GM11168 (cell line): ENCODE measurements around the gene KCNQ2.

Experiments
- in situ Hi-C: fragments of 300-500 bp; cut with MboI; formaldehyde crosslinking; loops from one replicate; pipeline ENCODE4 v1.12.0; 2022; ENCODE audit warnings: low sequenced_read_pairs; ENCODE audit not compliant: unreplicated experiment

KCNQ2 gene

GRCh38 chr20:63458170-63459069 lies 14.0 kb downstream of the KCNQ2 start:
- in situ Hi-C loops: no loop called here

DNA sequence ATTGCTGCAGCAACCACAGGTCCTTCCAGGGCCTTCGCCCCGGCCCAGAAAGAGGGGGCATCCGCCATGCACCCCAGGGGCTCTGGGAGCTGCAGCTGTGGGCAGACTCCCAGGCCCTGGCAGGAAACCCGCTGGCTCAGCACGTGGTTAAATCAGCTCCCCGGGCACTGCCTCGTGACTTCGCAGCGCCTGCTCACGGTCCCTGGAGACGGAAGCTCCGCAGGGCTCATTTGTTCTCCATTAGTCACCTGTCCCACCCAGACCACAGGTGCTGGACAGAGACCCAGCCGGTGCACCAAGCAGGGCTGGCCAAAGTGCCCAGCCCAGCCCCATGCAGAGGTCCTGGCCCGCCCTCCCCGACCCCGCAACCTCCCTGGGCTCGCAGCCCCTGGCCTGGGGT lies 14.7 kb downstream of the KCNQ2 start:
- in situ Hi-C loops: no loop called here

GRCh38 chr20:63456429-63457284 lies 15.8 kb downstream of the KCNQ2 start:
- in situ Hi-C loops: no loop called here

DNA sequence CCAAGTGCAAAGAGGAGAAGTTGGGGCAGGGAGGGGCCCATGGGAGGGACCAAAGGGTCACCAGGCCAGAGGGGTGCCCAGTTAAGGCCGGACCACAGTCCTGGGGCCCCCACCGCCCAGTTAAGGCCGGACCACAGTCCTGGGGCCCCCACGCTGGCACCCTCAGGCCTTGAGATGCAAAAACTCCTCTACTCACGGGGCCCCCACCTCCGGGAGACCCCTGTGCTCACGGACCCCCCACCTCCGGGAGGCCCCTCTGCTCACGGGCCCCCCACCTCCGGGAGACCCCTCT lies 16.9 kb downstream of the KCNQ2 start:
- in situ Hi-C loops: no loop called here

GRCh38 chr20:63454731-63455567 lies 17.5 kb downstream of the KCNQ2 start:
- in situ Hi-C loops: no loop called here

- in situ Hi-C loops: no loop called here
These were observed 19.5 kb downstream of the KCNQ2 start for GRCh38 chr20:63452821-63453523.

DNA sequence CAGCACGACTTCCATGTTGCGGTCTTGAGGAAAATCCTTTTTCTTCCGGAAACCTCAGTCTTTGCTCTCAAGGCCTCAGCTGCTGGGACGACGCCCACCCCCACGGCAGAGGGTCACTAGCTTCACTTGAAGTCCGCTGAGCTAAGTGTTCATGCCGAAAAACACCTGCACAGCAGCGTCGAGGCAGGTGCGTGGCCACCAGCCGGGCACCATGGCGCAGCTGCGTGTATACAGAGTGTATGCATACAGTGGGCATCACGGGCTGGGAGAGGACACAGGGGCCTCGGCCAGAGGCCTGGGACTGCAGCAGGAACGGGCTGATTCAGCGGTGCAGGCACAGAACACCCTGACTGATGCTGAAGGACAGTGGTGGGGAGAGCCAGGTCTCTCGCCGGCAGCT lies 20.1 kb downstream of the KCNQ2 start:
- in situ Hi-C loops: no loop called here

GRCh38 chr20:63451821-63452220 lies 20.6 kb downstream of the KCNQ2 start:
- in situ Hi-C loops: no loop called here

DNA sequence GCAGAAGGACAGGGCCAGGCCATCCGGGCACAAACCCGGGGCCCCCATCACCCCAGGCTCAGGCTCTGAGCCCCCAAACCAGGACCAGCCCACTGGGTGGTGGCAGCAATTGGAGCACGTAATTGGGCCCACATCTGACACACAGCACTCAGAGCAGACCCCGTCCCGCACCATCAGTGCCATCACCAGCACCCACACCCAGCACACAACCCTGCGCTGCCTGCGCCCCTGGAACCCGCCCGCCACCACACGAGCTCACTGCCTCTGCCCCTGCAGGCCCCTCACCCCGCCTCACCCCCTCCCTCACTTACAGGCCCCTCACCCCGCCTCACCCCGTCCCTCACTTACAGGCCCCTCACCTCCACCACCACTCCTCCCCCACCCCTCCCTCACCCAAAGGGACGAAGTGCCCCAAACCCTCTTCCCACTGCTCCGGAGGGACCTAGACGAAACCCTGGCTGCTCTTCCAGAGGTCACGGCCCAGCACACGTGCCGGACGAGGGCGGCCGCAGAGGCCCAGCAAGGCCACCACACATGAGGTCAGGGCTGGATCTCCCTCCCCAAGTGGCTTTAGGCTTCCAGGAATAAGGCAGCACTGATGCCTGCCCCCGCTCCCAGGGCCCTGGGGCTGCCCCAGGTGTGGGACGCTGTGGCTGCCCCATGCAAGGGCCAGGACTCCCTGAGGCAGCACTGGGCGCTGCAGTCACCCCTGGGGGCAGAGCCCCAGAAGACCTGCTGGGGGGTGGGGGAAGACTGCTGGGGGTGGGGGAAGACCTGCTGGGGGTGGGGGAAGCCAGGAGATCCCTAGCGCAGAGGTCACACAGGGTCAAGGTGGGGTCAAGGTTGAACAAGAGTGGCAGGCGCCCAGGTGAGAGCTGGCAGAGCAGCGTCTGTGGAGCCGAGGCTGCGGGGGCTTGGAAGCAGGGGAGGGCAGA lies 22.4 kb downstream of the KCNQ2 start:
- in situ Hi-C loops: no loop called here

DNA sequence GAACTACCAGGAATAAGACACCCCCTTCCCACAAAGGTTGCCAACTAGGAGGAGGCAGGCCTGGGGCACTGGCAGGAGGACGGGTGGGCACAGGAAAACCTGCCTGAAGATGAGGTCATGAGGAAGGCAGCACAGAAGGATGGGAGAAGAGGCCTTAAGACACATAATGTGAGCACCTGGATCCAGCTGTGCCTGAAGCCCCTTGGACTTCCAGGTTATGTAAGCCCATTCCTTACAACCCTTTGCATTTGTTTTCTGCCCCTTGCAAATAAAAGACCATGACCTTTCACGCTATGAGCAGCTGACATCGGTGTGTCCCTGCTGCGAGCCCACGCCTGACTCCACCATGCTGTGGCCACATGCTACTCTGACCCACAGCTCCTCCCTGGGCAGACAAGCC lies 23.4 kb downstream of the KCNQ2 start:
- in situ Hi-C loops: no loop called here

- in situ Hi-C loops: no loop called here
These were observed 24.4 kb downstream of the KCNQ2 start for GRCh38 chr20:63448031-63448430.

DNA sequence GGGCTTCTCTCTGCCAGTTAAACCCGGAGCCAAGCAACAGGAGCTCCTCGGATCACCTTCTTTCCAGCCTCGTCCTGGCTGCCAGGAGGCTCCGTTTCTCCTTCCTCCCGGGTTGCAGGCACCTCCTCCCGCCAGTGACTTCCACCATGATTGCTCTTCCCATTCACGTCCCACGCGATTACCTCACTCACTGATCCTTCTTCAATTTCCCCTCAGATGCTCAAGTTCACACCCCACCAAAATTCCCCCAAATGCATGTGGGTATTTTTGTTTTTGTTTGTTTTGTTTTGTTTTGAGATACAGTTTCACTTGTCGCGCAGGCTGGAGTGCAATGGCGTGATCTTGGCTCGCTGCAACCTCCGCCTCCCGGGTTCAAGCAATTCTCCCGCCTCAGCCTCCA lies 25.1 kb downstream of the KCNQ2 start:
- in situ Hi-C loops: no loop called here

DNA sequence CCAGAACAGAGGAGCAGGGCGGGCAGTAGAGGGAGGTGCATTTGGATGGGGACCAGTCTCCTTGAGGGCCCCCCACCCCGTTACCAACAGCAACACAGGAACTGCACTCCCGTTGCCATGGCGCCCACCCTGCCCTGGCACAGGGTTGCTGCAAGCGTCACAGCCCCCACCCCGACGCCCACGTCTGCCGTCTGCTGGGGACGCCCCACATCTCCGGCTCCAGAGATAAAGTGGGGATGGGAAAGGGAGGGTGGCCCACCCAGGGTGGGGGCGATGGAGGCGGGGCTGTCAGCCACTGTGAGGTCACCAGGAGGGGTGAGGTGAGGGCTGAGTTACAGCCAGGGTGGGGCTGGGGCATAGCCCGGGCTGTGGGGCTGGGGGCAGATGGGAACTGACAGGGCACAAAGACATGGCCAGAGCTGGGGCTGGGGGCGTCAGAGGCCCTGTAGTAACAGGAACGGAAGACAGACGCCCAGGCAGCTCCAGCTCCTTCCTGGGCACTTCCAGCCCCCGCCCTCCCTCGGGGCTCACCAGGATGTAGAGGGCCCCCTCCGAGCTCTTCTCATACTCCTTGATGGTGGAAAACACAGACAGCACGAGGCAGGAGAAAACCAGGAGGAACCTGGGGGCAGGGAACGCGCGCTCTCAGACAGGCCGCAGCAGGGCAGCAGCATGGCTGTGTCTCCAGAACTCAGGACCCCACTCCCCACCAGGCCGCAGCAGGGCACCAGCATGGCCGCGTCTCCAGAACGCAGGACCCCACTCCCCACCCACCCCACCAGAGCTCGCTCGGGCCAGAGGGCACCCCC lies 26.0 kb downstream of the KCNQ2 start:
- in situ Hi-C loops: no loop called here

GRCh38 chr20:63445075-63445734 lies 27.2 kb downstream of the KCNQ2 start:
- in situ Hi-C loops: no loop called here

- in situ Hi-C loops: no loop called here
These were observed 27.9 kb downstream of the KCNQ2 start for GRCh38 chr20:63444548-63444947.

DNA sequence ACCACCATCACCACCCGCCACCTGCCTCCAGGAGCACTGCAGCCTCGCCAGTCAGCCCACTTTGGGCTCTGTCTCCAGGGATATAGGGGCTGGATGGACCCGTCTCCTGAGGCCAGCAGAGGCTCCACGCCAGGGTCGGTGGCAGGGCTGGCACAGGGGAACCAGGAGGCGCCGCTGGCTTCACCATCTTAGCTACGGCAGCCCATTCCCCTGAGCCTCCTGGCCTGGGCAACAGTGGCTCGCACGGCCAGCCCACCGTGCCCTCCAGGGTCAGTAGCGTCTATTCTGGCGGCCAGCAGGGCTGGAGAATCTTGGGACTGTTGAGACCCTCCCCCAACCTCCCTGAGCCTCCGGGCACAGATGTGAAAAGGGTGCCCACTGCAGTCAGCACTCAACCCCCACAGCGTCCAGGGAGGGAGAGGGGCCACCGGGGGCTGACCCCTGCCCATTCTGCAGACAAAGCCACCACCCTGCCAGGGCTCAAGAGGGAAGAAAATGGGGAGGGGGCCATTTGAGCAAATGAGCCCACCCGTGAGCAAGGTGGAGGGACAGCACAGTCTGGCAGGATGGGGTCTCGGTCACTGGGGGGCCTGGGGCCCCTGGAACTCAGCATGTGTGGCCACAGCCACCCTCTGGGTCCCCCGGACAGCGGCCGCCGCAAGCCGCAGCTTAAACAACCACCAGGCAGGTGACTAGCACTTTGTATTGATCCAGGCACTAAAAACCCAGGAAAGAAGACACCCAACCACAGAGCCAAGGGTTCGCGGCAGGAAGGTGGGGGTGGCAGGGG lies 28.7 kb downstream of the KCNQ2 start:
- in situ Hi-C loops: no loop called here

GRCh38 chr20:63442100-63442493 lies 30.4 kb downstream of the KCNQ2 start:
- in situ Hi-C loops: no loop called here
